Measurements from ENCODE around the gene FOXO6. TPM values are rescaled to one million over a fixed set of nuclear protein-coding genes. Genes with fewer than 3 reads are reported as not detected.

The FOXO6 gene
- polyA plus RNA-seq, 1 of the 3 experiments (the other 2 are of a cell fraction): 0.35 TPM

- 63% methylated on average over 3 of the region's 3 CpGs for WGBS (ENCODE audit: low lambda C conversion rate)
- H3K36me3 ChIP-seq (replicated peaks in 1 of 2; ENCODE audit: control insufficient read depth in 1 of 2, insufficient read depth in 2 of 2, low read length in 1 of 2): no peaks in the 10 kb centered on the region
- no peaks in the 10 kb centered on the region for H3K79me2 ChIP-seq (ENCODE audit: insufficient read depth)
- TF ChIP-seq IRF3 (IDR thresholded peaks at IDR 0.05; ENCODE audit: low read depth, low read length) (no peak), MAX (IDR thresholded peaks at IDR 0.05; ENCODE audit: low read depth) (no peak), GATA2 (CRISPR knock-in tag; IDR thresholded peaks at IDR 0.05) (no peak), FOXJ3 (CRISPR knock-in tag; IDR thresholded peaks at IDR 0.05) (no peak), CHD2 (IDR thresholded peaks at IDR 0.05; ENCODE audit: low read length, partially characterized antibody) (no peak), FOXM1 (IDR thresholded peaks at IDR 0.05; ENCODE audit: low read depth) (no peak), USF2 (IDR thresholded peaks at IDR 0.05; ENCODE audit: borderline replicate concordance, low read depth, low read length) (no peak), RFX5 (IDR thresholded peaks at IDR 0.05; ENCODE audit: low read length) (no peak), EP300 (IDR thresholded peaks at IDR 0.05; ENCODE audit: borderline replicate concordance in 1 of 2, low read depth in 1 of 2, low read length in 1 of 2) (no peak), CTCF (IDR thresholded peaks at IDR 0.05) (no peak), MEF2A (IDR thresholded peaks at IDR 0.05; ENCODE audit: borderline replicate concordance, low read depth) (no peak), RAD21 (IDR thresholded peaks at IDR 0.05; ENCODE audit: low read length) (no peak), SMC3 (IDR thresholded peaks at IDR 0.05; ENCODE audit: low read depth, low read length) (no peak)
- peaks cover 6% of the 10 kb centered on the region for H3F3A ChIP-seq (replicated peaks; ENCODE audit: insufficient read depth)
- H3K4me1 ChIP-seq (ENCODE audit: control insufficient read depth in 1 of 2, insufficient read depth in 2 of 2, low read depth in 1 of 2, low read length in 1 of 2): peaks cover 4 to 51% of the 10 kb centered on the region in 2 experiments; a peak in 2 of 4 replicates
- H2AFZ ChIP-seq (ENCODE audit: low read depth): no peak overlapping the region
- H3K4me2 ChIP-seq: no peak overlapping the region
- no peaks in the 10 kb centered on the region for H3K9me3 ChIP-seq
- H3K27ac ChIP-seq (ENCODE audit: low read depth in 2 of 2, low read length in 1 of 2): no peak overlapping the region
- H3K9ac ChIP-seq: no peak overlapping the region
- DNase-seq: no peak
- POLR2A ChIA-PET: interaction anchor here (0.6 to 0.9 kb wide), 2 partner anchors 19 to 365 kb away, joined by 3 to 4 read pairs; no protein-coding TSS in a partner anchor
- CTCF ChIA-PET: interaction anchor here (0.7 to 1.3 kb wide), 6 partner anchors 9 to 115 kb away, joined by 3 to 5 read pairs (median 4); no protein-coding TSS in a partner anchor
- H4K20me1 ChIP-seq (ENCODE audit: insufficient read depth): no peaks in the 10 kb centered on the region
- H3K27me3 ChIP-seq (ENCODE audit: insufficient read depth): no peaks in the 10 kb centered on the region
- H3K4me3 ChIP-seq (ENCODE audit: low read depth in 2 of 2, low read length in 1 of 2): no peak overlapping the region
- H3K9me2 ChIP-seq: no peaks in the 10 kb centered on the region
Measured at GRCh38 chr1:41397753-41398330, 36.6 kb downstream of the FOXO6 start.
